Effector memory CD4-positive, alpha-beta T cell (primary cell): ENCODE results near the gene ODAPH.
"Not testable (repeated sequence)": the region's sequence is repeated elsewhere in the genome, so short reads cannot be mapped to it uniquely, and the experiment has no call there.

ENCODE experiments used
- DNase-seq, 3 donors: peaks; one replicate each; pipeline ENCODE4 v3.0.0-alpha.2; 2020
- H3K27ac ChIP-seq: 2 replicates; pipeline ENCODE4 v1.7.0; 2013; ENCODE audit warnings: mild to moderate bottlenecking, low read length, moderate library complexity; ENCODE audit not compliant: insufficient read depth, poor library complexity, severe bottlenecking
- H3K27me3 ChIP-seq: replicated peaks from 2 replicates; pipeline ENCODE4 v1.7.0; 2013; ENCODE audit warnings: mild to moderate bottlenecking, low read length; ENCODE audit not compliant: insufficient read depth, control insufficient read depth, poor library complexity, severe bottlenecking
- H3K36me3 ChIP-seq: 2 replicates; pipeline ENCODE4 v1.7.0; 2013; ENCODE audit warnings: mild to moderate bottlenecking, low read length, moderate library complexity; ENCODE audit not compliant: control insufficient read depth, insufficient read depth
- H3K4me1 ChIP-seq: 2 replicates; pipeline ENCODE4 v1.7.0; 2013; ENCODE audit warnings: low read length, mild to moderate bottlenecking; ENCODE audit not compliant: control insufficient read depth, insufficient read depth, poor library complexity, severe bottlenecking
- H3K4me3 ChIP-seq: 2 replicates; pipeline ENCODE4 v1.7.0; 2013; ENCODE audit warnings: low read length, low read depth, mild to moderate bottlenecking; ENCODE audit not compliant: insufficient read depth, poor library complexity, severe bottlenecking
- H3K9me3 ChIP-seq: 2 replicates; pipeline ENCODE4 v1.7.0; 2013; ENCODE audit warnings: mild to moderate bottlenecking, low read length, moderate library complexity; ENCODE audit not compliant: control insufficient read depth
- total RNA-seq, 3 donors: gene quantifications; one replicate each; lab custom pipeline; 2026; lab: John Stamatoyannopoulos, UW

The ODAPH gene
- 0 to 0.26 (median 0.17) reads per million in 3 donors for total RNA-seq

DNA sequence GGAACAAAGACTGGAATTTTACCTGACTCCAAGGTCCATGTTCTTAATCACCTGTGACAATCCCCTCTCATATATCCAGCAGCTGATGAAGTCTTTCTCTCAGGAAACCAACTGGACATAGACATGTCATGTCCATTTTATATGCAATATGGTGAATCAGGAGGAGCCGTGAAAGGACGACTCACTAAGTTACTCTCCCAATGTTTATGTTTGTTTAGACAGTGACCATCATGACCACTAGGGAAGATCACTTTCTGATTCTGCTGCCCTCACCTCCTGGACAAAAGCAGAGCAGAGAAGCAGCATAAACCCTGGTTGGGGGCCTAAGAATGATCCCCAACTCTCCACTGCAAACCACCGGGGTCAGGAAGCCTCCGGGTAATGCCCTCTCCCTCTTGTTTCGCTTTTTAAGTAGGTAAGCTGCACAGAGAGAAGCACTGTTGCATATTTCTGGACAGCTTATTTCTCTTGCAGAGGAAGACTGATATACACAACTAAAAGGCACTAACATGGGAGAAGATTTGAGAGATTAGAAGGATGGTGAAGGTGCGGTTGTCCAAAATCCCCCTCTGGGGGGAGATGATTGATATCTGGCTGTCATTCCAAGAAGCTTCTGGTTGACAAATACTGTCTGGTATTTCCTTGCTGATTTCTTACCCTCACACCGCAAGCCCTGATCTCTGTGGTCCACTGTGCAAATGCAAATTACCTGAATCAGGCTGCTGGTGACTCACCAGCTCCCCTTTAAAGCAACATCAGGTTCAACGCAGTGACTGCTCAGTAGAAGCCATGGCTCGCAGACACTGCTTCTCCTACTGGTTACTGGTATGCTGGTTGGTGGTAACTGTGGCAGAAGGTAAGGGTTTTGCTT is at the start of gene ODAPH:
TSS of gene ODAPH (plus strand) at position 773 of the 871 bp plus-strand sequence. CDS start at position 790, 17 bp downstream.
- no peak for DNase-seq
- Histone ChIP-seq H3K27me3 (no peaks in the 10 kb centered on the region), H3K36me3 (no peaks in the 10 kb centered on the region), H3K9me3 (no peaks in the 10 kb centered on the region), H3K4me3 (no peak within 1 kb of the TSS), H3K27ac (no peak within 1 kb of the TSS), H3K4me1 (no peaks in the 10 kb centered on the region)

- DNase-seq, H3K27me3 ChIP-seq, H3K9me3 ChIP-seq, H3K4me3 ChIP-seq, H3K27ac ChIP-seq: not testable (repeated sequence)
- H3K36me3 ChIP-seq, result peaks cover 13% of the 10 kb centered on the region
- H3K4me1 ChIP-seq, result peaks cover 22% of the 10 kb centered on the region
Observed at GRCh38 chr4:75509592-75509991, 46.3 kb upstream of the ODAPH start.

DNA sequence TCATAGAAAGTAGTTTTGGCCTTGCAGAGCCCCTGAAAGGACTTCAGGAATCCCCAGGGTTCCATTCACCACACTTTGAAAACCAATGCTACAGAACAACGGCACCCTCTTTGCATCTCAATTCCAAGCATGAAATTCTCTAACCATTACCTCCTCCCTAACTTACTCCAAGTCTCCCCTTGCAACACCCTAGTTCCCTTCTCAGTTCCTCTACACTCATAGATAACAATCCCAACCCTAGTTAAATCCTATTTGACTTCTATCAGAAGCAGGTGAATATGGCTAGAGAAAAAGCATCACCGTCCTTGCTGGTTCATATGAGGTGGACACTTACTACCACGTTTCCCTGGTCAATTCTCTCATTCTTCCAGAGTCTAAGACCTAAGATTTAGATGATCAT is 44.0 kb upstream of the ODAPH start:
- Histone ChIP-seq H3K4me1 (peaks cover 31% of the 10 kb centered on the region), H3K4me3 (peak overlapping the region; percentile 24), H3K36me3 (no peaks in the 10 kb centered on the region), H3K27ac (peak overlapping the region; percentile 45), H3K9me3 (no peaks in the 10 kb centered on the region), H3K27me3 (no peaks in the 10 kb centered on the region)
- DNase-seq, result no peak

- Histone ChIP-seq H3K27me3 (no peaks in the 10 kb centered on the region), H3K36me3 (peaks cover 5% of the 10 kb centered on the region), H3K4me3 (peak overlapping the region; percentile 83), H3K4me1 (peaks cover 31% of the 10 kb centered on the region), H3K27ac (peak overlapping the region; percentile 45), H3K9me3 (no peaks in the 10 kb centered on the region)
- DNase-seq, result no peak
Observed at GRCh38 chr4:75512386-75513211, 43.3 kb upstream of the ODAPH start.

DNA sequence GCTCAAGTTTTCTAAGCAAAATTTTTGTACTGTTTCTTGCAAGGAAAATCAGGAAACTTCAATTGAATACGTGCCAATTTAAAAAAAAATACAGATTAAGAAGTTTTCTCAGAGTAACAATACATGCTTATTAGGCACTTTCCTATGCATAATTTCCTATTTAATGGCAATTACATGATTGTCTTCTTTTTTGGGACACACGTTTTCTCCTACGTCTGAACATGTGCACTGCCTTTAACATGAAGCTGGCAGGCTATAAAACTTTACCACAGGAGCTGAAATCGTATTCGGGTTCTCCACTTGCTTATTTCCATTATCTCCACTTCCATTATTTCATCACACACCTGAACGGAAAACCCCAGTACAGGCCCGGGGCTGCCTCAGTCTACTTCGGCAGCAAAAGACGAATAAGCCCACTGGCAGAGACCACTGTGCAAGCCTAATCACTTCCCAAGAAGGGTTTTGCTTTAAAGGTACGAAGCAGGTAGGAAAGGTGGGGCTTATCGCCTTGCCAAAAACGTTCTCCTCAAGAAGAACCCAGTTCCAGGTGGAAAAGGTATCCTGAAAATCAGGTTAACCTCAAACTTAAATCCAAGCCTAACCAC is 42.2 kb upstream of the ODAPH start:
- peaks cover 9% of the 10 kb centered on the region for H3K36me3 ChIP-seq
- H3K4me1 ChIP-seq, result peaks cover 31% of the 10 kb centered on the region
- peak in 1 of 3 donors; percentile 2 for DNase-seq
- H3K27ac ChIP-seq, result peak overlapping the region; percentile 88
- H3K9me3 ChIP-seq, result no peaks in the 10 kb centered on the region
- H3K4me3 ChIP-seq, result peak overlapping the region; percentile 83
- H3K27me3 ChIP-seq, result no peaks in the 10 kb centered on the region

GRCh38 chr4:75514131-75514948 is 41.5 kb upstream of the ODAPH start, which contains the start of the genes RCHY1 and THAP6:
TSS of gene RCHY1 (minus strand) at chr4:75514403. CDS start at chr4:75514286, 117 bp downstream.
TSS of gene THAP6 (plus strand) at chr4:75514473. CDS start at chr4:75515453, 980 bp downstream.
- Histone ChIP-seq H3K36me3 (peaks cover 9% of the 10 kb centered on the region), H3K4me3 (peak within 1 kb of the TSS; percentile 83), H3K4me1 (peaks cover 31% of the 10 kb centered on the region), H3K27ac (peak within 1 kb of the TSS; percentile 88), H3K9me3 (no peaks in the 10 kb centered on the region), H3K27me3 (no peaks in the 10 kb centered on the region)
- peak; percentile 86 to 95 (median 91) for DNase-seq

DNA sequence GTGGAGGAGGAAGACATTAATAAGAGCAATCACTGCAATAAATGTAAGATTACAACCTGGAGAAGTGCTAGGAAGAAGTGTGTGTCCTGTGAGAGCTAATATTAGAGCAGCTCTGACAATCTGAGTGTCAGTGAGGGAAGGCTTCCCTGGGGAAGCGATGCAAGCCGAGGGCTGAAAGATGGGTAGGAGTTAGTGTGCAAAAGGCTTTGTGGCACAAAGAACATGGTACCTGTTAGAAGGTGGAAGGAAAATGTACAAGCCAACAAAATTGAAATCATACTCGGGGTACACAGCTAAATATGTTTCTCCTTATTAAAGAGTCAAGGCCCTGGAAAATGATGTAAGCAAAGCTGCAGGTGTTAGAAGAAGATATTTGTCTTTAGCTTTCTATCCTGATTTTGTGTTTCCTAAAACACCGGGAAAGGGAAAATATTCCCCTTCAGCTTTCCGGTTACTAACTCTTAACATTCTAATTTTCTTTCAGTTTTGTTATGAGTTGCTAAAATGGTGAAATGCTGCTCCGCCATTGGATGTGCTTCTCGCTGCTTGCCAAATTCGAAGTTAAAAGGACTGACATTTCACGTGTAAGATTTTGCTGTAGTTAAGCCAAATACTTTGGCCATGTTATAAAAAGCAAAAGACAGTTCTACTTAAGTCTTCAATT is 40.8 kb upstream of the ODAPH start:
- no peaks in the 10 kb centered on the region for H3K27me3 ChIP-seq
- peaks cover 31% of the 10 kb centered on the region for H3K4me1 ChIP-seq
- no peaks in the 10 kb centered on the region for H3K9me3 ChIP-seq
- H3K36me3 ChIP-seq, result peaks cover 9% of the 10 kb centered on the region
- peak overlapping the region; percentile 83 for H3K4me3 ChIP-seq
- DNase-seq, result peak in 1 of 3 donors; percentile 8
- peak overlapping the region; percentile 88 for H3K27ac ChIP-seq

DNA sequence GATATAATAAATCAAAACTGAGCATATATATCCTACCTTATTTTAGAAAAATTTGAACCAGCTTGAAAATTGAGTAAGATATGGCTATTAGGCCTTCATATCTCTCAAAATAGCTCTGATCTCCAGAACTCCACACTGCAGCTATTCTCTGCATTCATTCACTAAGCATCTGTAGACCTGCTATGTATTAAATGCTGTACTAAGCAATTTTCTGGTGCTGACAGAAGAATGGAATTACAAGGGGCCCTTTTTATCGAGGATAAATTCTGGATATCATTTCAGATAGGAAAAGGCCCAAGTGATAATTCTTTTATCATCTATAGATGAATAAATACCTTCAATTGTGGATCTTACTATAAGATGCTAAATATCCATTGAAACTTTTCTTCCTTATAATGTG is 39.7 kb upstream of the ODAPH start:
- no peaks in the 10 kb centered on the region for H3K27me3 ChIP-seq
- peaks cover 9% of the 10 kb centered on the region for H3K36me3 ChIP-seq
- DNase-seq, result no peak
- no peak overlapping the region for H3K4me3 ChIP-seq
- peaks cover 31% of the 10 kb centered on the region for H3K4me1 ChIP-seq
- peak overlapping the region; percentile 88 for H3K27ac ChIP-seq
- H3K9me3 ChIP-seq, result no peaks in the 10 kb centered on the region

- not testable (repeated sequence) for H3K4me1 ChIP-seq, H3K27me3 ChIP-seq, H3K9me3 ChIP-seq, H3K4me3 ChIP-seq, DNase-seq, H3K27ac ChIP-seq
- H3K36me3 ChIP-seq, result peaks cover 30% of the 10 kb centered on the region
Observed at GRCh38 chr4:75519452-75519851, 36.4 kb upstream of the ODAPH start.
